ENCODE results near the gene WDR54. TPM values are rescaled to one million over a fixed set of nuclear protein-coding genes. Genes with fewer than 3 reads are reported as not detected.

Gene WDR54
- total RNA-seq, 2 donors from 2014 or later: 7.9 to 9.4 TPM

DNA sequence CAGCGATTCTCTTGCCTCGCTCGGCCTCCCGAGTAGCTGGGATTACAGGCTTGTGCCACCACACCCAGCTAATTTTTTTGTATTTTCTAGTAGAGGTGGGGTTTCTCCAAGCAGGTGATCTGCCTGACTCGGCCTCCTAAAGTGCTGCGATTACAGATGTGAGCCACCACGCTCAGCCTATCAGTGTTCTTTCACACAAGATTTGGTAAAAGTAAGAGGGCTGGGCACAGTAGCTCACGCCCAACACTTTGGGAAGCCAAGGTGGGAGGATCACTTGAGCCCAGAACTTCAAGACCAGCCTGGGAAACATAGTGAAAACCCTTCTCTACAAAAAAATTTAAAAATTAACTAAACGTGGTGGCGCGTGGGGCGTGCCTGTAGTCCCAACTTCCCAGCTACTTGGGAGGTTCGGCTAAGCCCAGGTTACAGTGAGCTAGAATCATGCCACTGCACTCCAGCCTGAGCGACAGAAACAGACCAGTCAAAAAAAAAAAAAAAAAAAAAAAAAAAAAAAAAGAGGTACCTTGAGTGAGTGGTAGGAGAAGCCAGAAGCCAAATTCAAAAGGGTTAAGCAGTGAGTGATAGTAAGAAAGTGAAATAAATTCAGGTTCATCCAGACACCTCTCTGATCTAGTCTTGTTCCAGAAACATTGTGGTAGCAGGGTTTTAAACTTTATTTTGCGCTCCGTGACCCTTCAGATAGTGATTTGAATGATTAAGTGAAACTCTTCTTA is 50.0 kb downstream of the WDR54 start:
- peak; percentile 38 for DNase-seq (ENCODE audit: low spot score)
- intact Hi-C loops (cut with DNase I): no loop called here

DNA sequence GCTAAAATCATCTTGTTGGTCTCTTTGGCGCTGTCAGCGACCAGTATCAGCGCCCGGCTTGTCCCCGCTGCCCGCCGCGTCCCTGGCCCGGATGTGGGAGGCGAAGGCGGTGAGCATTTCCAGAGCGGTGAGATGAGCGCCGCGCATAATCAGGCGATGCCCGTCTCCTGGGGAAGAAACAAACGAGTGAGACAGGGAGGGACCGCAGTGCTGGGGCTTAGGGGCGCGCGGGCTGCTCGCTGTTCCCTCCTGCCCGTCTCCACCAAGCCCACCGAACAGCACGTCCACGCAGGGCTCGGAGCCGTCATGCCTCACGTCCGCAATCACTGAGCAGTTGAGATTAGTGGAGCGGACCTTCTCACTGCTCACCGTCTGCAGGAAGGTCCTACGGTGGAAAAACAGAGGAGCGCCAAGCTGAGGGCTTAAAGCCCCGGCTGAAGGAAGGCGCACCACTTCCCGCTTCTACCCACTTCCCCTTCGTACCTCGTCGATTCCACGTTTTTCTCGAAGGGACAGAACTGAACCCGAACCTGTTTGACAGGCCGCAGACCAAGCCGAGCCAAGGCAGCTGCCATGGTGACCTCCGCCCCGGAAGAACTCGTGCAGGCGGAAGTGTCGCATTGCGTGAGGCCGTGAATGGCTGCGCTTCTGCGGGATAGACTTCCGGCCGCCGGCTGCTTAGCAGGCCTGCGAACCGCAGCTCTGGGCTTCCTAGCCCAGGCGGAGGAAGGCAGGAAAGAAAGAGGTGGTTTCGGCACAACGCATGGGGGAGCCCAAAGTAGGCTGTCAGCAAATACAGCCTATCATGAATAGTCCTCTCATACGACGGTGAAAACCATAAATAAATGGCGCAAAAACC is 50.8 kb downstream of the WDR54 start, which contains the start of gene MRPL53:
TSS of gene MRPL53 (minus strand) at position 595 of the 859 bp plus-strand sequence. CDS start at position 575, 20 bp downstream.
- intact Hi-C loops (cut with DNase I): no loop called here
- peak; percentile 98 for DNase-seq (ENCODE audit: low spot score)

DNA sequence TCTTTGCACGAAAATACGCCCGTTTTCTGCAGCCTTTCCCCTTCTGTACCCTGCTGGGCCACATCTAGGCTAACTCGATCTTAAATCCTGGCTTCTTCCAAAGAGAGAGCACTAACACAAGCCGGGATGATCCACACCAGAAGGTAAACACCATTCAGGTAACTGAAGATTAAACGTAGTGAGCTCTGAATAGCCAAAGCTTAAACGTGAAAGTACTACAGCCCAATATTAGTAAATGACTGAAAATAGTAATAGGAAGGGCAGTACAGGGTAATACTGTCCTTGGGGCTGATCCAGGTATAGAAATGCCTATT is 51.4 kb downstream of the WDR54 start:
- intact Hi-C loops (cut with DNase I): no loop called here
- no peak for DNase-seq (ENCODE audit: low spot score)

DNA sequence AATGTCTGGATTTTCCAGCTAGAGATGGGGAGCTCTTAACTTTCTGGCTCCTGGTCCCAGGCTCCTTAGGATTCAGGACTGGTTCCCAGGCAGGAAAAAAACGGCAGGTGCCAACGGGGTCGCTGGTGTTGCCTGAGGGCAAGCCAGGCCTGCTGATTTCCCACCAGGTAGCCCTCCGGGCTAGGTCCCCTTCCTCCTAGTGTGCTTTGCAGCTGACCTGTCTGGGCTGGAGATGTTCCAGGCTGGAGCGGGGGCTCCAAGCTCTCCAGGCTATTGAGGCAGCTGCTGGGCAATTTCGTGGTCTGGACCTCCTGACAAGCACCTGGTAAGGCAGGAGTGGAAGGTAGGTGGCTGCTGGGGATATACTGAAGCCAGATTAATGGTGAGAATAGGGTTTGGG is 53.0 kb downstream of the WDR54 start:
- DNase-seq (ENCODE audit: low spot score): peak; percentile 76
- intact Hi-C loops (cut with DNase I): no loop called here

DNA sequence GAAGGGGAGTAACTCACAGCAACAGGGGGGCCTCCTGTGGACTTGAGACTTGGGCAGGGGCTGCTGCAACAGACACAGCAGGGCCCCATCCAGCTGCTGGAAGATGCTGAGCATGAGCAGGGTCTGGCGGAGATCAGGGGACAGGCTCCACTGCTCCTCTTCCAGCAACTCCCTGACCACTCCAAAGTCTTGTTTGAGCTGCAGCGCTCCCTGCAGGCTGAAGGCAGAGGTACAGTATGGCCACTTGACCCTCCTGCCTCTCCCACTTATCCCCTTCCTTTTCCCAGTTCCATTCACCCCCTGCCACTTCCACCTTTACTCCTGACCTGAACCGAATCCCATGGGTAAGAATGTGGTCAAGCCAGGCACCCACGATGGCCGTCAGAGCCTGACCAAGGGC is 53.4 kb downstream of the WDR54 start:
- peak; percentile 58 for DNase-seq (ENCODE audit: low spot score)

More for the DNA sequence above, 53.4 kb downstream of the WDR54 start:
- intact Hi-C loops (cut with DNase I): no loop called here

Other genes with a start within 250 kb of the WDR54 start
- 100 to 1,000 TPM; 101 to 119 TPM for gene MOB1A, start 242.9 kb upstream of the WDR54 start, total RNA-seq
- gene MTHFD2, start 223.1 kb upstream of the WDR54 start, total RNA-seq: 100 to 1,000 TPM in 1 of 2 donors, 10 to 100 TPM in 1; 83.7 to 101 TPM
- 1 to 10 TPM; 3.9 to 5.3 TPM for gene SLC4A5, start 78.3 kb upstream of the WDR54 start, total RNA-seq
- 100 to 1,000 TPM; 165 to 167 TPM for gene DCTN1, start 41.4 kb upstream of the WDR54 start, total RNA-seq
- 1 to 10 TPM; 2.3 to 2.7 TPM for gene C2orf81, start 111 bp upstream of the WDR54 start, total RNA-seq
- gene RTKN, start 20.2 kb downstream of the WDR54 start, total RNA-seq: 10 to 100 TPM; 10.6 to 16.8 TPM
- gene INO80B, start 33.4 kb downstream of the WDR54 start, total RNA-seq: 10 to 100 TPM; 20.5 TPM
- 10 to 100 TPM; 28.2 to 40.5 TPM for gene WBP1, start 36.7 kb downstream of the WDR54 start, total RNA-seq
- 10 to 100 TPM; 25.1 to 30.2 TPM for gene MOGS, start 43.7 kb downstream of the WDR54 start, total RNA-seq
- gene MRPL53, start 51.0 kb downstream of the WDR54 start, total RNA-seq: 10 to 100 TPM; 47.1 to 53.2 TPM
- gene CCDC142, start 61.3 kb downstream of the WDR54 start, total RNA-seq: 10 to 100 TPM in 1 of 2 donors, 1 to 10 TPM in 1; 9.9 to 11.2 TPM
- 10 to 100 TPM; 13.2 to 15.0 TPM for gene TTC31, start 61.4 kb downstream of the WDR54 start, total RNA-seq
- 1 to 10 TPM in 1 of 2 donors, not detected in 1; 1.5 TPM for gene LBX2, start 77.9 kb downstream of the WDR54 start, total RNA-seq
- gene PCGF1, start 86.0 kb downstream of the WDR54 start, total RNA-seq: 10 to 100 TPM; 21.6 to 23.6 TPM
- not detected for gene TLX2, start 92.7 kb downstream of the WDR54 start, total RNA-seq
- not detected for gene DQX1, start 104.5 kb downstream of the WDR54 start, total RNA-seq
- gene AUP1, start 108.0 kb downstream of the WDR54 start, total RNA-seq: 10 to 100 TPM; 64.4 to 67.0 TPM
- gene HTRA2, start 108.2 kb downstream of the WDR54 start, total RNA-seq: 10 to 100 TPM; 22.4 to 30.4 TPM
- gene LOXL3, start 132.2 kb downstream of the WDR54 start, total RNA-seq: 10 to 100 TPM in 1 of 2 donors, 1 to 10 TPM in 1; 6.1 to 11.8 TPM
- 10 to 100 TPM; 11.0 to 12.2 TPM for gene DOK1, start 133.0 kb downstream of the WDR54 start, total RNA-seq
- gene M1AP, start 226.6 kb downstream of the WDR54 start, total RNA-seq: under 1 TPM in 1 of 2 donors, not detected in 1; 0.19 TPM
- gene SEMA4F, start 232.5 kb downstream of the WDR54 start, total RNA-seq: 1 to 10 TPM; 3.2 to 3.9 TPM